ENCODE results near the gene GNLY.

Gene GNLY

DNA sequence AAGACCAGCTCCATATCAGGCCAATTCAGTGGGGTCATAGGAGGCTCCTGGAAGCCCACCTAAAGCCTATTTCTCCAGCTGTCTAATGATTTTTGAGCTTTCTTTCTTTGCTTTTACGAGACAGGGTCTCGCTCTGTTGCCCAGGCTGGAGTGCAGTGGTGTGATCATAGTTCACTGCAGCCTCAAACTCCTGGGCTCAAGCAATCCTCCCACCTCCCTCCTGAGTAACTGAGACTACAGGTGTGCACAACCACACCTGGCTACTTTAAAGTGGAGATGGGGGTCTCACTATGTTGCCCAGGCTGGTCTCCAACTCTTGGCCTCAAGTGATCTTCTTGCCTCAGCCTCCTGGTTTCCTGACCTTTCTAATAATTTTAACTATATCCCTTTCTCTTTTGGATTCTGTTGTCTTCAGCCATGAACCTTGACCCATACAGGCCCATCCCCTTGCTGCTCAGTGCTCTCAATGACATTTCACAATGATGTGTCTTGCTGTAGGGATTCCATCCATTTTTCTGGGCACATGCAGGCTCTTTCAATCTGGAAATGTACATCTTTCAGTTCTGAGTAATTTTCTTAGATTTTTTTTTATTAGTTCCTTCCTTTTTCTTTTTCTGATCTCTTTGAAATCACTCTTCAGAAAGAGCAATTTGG is 29.7 kb downstream of the GNLY start:
- in situ Hi-C loops (cut with MboI; ENCODE audit: low sequenced_read_pairs) = no loop called here

DNA sequence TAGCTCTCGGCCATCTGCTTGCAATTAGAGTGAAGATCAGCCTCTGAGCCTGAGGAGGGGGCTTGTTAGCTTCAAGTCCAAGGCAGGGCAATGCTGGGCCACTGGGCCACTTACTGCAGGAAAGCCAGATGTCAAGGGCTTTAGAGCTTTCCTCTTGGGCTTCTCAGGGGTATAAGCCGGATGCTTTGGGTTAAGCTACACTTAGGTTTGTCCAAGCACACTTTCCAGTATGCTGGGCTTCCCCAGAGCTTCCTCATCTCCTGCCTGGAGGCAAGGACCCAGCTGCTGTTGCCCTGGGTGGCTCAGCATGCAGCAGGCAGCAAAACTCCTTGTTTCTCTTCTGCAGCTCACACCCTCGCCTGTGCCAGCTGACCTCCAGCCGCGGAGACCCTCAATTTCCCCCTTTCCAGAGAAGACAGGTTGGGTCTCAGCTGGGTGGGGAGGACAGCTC is 30.6 kb downstream of the GNLY start:
- in situ Hi-C loops (cut with MboI; ENCODE audit: low sequenced_read_pairs) = no loop called here

DNA sequence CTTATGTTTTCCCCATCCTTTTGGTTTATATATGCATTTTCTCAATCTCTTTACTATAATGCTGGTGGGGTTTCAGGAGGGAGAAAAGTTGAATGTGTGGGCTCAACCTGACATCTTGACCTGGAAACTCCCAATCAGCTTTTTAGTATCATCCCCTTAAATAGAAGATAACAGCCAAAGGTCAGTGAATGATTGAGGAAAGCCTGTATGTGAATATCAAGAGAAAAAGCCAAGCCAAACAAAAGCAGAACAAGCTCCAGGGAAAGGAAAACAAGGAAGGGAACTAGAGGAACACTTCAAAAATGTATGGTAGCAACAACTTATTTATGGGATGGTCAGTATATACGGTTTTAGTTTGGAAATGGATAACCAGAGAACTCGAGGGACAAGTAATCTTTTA is 31.3 kb downstream of the GNLY start:
- in situ Hi-C loops (cut with MboI; ENCODE audit: low sequenced_read_pairs) = no loop called here

DNA sequence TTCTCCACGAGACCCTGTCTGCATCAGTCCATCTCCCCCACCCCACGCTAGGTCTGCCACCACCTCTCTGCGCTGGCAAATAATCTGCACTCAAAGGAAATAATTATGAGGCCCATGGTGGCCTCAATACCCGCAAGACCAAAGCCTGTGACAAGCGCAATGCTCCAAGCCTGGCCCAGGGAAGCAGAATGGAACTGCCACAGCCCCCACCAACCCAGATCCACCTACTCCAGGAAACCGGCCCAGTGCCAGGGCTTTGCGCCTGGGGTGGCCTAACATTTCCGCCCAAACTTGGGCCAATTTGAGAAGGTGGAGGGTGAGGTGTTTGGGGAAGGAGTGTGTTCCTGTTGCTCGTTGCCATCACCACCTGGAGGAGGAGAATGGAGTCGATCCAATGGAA is 33.6 kb downstream of the GNLY start:
- in situ Hi-C loops (cut with MboI; ENCODE audit: low sequenced_read_pairs) = no loop called here

DNA sequence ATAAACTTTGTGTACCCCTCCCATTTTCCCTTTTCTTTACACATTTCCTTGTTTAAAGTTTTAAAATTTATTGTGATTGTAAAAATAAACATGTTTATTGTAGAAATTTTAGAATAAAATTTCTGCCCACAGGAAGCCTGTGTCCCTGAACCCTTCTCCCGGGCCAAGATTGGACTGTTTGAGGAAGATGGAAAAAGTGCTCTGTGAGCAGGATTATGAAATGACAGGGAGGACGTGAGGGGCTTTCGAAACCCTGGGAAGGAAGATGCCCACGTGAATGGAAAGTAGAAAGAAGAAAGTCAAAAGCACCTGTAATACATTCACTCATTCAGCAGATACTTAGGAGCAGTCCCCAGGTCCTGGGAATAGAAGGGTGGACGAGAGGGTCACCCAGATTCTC is 34.2 kb downstream of the GNLY start:
- in situ Hi-C loops (cut with MboI; ENCODE audit: low sequenced_read_pairs) = no loop called here

DNA sequence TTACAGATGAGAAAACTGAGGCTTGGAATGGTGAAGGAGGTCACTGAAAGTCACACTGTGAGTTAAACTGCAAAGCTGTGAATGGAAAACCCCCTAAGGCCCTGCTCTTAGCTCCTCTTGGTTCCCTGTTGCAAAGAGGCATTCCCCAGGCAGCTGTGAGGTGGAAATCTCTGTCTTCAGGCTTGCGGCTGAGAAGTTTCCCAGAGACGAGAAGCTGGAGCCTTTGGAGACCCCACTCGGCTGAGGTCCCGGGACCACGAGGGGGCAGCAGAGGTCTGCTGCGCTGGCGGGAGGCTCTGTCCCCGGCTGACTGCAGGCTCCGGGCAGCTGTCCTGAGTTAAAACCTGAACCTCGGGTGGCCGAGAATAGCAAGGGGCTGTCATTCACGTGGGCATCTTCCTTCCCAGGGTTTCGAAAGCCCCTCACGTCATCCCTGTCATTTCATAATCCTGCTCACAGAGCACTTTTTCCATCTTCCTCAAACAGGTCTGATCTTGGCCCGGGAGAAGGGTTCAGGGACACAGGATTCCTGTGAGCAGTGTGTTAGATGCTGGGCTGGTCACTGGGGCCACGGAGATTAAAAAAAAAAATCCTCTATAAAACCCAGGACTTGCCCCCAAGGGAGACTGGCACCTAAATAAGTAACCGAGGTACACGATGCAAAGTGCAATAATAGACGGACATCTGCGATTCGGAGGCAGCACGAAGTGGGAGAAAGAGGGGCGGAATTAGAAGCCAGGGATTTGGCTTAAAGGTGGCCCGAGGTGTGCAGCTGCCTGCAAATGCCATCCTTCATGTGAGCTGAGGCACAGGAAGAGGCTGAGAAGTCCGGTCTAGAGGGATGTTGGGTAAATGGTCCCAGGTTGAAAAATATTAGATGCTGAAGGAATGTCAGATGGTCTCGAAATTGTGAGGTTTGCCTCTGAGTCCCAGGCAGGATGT is 35.0 kb downstream of the GNLY start:
- in situ Hi-C loops (cut with MboI; ENCODE audit: low sequenced_read_pairs) = no loop called here

DNA sequence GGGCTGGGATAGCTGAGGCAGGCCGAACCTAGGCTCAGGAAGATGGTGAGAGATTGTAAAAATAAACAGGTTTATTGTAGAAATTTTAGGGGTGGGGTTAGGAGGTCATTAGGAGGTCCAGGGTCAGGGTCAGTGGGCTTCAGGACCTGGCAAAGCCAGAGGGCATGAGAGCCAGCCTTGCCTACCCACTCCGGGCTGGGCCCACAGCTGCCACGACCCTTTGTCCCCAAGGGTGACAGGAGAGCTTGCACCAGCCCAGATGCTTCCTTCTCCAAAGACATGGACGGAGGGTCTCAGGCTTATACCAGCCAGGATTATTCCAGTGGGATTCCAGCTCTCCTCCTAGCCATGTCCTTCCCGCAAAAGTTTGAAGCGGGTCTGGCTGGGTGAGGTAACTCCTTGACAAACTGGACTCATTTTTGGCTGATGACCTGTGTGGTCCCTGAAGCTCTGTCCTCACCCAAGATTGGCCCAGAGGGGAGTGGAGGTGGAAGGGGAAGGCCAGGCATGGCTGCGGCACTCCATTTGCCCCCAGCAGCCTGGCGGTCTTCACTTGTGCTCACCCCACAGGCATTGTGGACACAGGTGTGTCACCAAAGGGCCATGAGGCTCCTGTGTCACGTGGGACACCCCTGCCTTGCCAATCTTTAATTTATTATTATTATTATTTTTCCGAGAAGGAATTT is 35.8 kb downstream of the GNLY start:
- in situ Hi-C loops (cut with MboI; ENCODE audit: low sequenced_read_pairs) = no loop called here

DNA sequence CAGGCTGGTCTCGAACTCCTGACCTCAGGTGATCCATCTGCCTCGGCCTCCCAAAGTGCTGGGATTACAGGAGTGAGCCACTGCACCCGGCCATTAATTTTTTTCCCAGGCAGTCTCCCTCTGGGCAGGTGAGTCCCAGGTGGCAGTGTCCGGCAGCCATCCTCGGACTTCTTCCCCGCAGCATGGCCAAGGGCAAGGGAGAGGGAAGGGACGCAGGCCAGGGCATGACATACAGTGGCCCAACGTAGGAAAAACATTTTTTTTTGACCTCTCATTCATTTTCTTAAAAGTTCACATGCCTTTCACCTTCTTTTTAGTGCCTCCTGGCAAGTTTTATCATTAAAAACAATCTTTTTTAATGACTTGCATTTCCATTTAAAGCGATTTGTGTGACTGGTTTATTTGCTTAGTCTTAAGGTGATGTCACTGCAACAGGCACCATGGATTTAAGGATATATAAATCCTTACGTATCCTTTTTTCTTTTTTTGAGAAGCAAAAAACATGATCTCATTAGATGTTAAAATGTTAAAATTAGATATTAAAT is 36.6 kb downstream of the GNLY start:
- in situ Hi-C loops (cut with MboI; ENCODE audit: low sequenced_read_pairs) = no loop called here

DNA sequence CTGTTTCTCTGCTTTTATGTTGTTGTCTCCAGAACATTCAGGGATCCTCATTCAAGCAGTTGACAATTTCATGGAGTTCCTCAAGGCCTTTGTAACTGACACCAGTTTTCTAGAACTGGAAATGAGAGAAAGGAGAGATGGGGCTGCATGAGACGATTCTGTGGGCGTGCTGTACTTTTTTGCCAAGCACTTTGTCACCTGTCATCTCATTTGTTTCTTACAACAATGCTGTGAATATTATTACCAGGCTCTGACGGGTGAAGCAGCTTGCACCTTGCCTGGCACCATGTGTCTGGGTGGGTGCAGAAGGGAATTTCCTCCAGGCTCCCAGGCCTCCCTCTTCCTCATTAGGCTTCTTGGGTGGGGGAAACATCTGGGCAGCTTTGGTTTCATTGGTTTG is 37.4 kb downstream of the GNLY start:
- in situ Hi-C loops (cut with MboI; ENCODE audit: low sequenced_read_pairs) = no loop called here

DNA sequence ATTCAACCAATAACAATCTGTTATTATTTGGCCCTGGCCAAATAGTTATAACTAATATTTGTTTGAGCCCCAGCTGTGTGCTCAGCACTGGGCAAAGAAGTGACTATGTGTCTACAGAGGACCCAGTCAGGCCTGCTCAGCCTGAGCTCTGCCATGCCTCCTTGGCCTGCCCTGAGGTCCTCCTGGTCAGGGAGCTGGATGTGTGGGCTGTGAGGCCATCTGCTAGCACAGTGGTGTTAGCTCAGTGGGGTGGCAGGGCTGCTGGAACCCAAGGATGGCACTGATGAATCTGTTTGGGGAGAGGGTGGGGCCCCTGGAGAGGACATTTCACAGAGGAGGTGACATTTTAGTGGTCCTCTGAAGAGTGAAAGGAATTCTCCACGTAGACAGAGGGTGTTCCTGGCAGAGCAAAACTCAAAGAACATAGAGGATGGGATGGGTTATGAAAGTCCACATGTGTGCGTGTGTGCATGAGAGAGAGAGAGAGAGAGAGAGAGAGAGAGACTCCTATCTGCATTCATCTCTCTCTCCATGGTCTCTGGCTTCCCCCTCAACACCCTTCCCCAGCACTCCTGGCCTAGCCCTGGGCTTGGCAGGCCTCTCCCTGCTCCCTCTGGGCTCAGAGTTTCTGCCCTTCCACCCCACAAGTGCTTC is 38.4 kb downstream of the GNLY start:
- in situ Hi-C loops (cut with MboI; ENCODE audit: low sequenced_read_pairs) = no loop called here

DNA sequence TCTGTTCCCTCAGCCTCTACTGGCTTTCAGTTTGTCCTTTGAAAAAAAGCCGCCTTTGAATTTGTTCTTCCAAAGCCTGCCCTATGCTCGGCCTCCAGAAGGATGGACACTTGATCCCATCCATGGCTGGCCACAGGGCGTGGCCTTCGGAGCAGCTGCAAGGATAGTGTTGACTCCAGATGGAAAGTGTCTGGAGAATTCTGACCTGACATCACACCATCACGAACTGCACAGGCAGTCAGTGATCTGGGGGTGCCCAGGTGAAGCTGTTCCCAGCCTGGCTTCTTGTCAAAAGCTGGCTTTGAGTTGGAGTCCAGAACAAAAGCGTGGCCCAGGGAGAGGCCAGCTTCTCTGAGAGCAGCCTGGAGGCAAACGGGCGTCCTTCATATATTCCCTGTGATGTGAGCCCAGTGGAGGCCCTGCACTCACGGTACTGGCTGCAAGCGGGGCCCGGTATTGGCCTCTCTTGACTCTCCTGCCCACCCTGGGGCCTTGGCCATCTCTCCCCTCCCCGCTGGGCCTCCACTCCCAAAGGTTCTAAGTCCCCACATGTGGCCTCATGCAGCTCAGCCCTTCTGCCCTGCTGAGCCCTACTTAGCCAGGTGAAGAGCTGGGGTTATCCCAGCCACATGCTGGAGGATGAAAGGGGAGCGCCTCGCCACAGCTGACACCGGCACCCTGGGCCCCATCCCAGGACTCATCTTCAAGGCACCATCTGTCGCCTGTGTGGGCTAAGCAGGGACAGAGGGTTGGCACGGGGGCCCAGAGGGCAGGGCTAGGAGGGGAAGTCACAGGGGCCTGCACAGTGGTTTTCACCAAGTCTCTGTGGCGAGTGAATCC is 39.2 kb downstream of the GNLY start:
- in situ Hi-C loops (cut with MboI; ENCODE audit: low sequenced_read_pairs) = no loop called here

DNA sequence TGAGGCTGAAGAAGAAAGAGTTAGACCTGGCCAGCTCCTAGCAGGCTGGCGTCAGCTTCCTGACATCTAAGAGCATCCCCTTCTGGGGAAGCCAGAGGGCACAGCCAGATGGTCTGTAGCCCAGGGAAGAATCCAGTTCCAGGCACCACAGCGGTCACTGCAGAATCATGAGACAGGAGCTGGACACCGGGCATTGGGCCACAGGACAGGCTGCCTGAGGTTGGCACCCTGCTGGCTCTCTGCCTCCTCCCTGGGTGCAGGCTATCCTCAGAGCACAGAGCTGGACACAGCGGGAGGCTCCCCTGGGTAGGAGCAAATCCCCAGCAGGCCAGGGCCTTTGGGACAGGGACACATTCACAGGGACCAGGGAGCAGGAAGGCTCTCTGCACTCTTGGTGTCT is 39.9 kb downstream of the GNLY start:
- in situ Hi-C loops (cut with MboI; ENCODE audit: low sequenced_read_pairs) = no loop called here

DNA sequence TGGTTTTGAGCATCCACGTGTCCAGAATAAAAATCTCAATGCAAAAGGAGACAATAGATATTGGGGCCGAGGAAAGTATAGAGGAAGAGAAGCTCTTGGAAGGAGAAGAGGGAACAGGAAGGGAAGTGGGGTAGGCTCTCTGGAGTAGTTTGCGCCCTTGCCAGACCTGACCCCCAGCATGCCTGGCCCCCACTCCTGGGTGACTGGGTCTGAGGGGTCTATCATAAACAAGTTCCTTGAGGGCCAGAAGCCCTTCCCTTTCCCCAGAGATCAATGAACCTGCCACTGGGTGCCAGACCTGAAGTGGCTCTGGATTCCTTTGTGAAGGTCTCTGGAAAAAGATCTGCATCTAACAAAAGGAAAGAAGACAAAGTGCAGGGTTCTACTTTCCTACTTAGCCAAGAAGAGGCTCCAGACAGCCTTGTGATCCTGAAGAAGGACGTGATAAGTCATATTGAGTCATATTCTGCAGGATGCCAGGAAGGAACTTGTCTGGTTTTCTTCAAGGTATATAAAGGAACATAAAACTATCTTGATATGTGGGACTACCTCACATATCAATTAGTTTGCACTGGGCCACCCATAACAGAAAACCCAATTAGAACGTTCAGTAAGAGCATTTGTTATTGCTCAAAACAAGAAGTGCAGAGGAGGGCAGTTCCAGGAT is 40.9 kb downstream of the GNLY start:
- in situ Hi-C loops (cut with MboI; ENCODE audit: low sequenced_read_pairs) = no loop called here

DNA sequence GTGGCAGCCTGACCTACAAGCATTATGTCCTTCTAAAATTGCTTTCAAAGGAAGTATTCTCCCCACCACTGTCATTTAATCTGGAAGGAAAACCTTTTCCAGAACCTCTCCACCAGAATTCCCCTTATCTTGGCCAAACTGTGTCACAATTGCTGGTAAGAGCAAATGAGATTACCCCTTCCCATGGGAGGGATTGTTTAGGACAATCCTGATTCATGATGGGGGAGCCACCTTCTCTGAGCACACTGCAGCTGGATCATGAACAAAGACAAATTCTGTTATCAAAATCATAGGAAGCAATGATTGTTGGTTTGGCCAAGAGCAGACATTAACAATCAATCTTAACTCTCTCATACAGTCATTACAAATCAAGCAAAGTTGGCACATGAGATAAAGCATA is 41.5 kb downstream of the GNLY start:
- in situ Hi-C loops (cut with MboI; ENCODE audit: low sequenced_read_pairs) = no loop called here

DNA sequence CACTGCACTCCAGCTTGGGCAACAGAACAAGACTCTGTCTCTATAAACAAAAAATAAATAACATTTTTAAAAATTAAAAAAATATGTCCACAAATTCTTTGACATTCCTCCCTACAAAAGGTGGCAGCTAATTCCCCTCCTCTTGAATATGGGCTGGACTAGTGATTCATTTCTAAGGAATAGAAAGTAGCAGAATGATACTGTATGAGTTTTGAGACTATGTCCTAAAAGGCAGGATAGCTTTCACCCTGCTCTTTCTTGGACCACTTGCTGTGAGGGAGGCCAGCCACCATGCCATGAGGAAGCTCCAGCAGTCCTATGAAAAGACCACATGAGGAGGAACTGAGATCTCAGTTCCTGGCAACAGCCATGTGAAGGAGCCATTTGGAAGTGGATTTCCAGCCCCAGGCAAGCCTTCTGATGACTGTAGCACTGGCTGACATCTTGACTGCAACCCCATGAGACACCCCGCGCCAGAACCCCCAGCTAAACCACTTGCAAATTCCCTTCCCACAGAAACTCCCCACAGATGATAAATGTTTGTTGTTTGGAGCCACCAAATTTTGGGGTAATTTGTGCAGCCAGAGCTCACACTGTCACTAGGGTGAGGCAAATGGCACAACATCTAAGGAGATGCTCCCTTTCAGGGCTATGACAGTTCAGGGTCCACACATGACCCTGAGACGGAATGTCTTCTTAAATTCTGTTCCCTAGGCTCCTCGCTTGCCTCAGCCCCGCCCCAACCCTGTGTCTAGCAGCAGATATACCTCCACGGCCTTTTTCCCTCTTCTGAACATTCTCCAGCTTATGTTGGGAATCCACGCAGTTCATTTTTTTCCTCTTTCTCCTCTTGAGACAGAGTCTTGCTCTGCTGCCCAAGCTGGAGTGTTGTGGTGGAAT is 42.5 kb downstream of the GNLY start:
- in situ Hi-C loops (cut with MboI; ENCODE audit: low sequenced_read_pairs) = no loop called here

DNA sequence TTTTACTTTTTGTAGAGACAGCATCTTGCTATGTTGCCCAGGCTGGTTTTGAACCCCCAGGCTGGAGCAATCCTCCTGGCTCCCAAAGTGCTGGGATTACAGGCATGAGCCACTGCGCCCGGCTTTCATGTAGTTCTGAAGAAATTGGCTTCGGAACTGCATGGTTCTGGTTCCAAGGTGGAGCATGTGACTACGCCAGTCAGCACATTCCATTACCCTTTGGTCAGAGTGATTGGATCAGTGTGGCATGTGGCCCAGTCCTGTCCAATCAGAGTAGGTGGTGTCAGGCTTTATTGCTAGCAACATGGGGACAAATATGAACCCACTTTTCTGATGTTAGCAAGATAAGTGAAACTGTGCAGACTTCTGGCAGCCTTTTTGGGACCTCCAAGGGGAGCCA is 43.3 kb downstream of the GNLY start:
- in situ Hi-C loops (cut with MboI; ENCODE audit: low sequenced_read_pairs) = no loop called here

DNA sequence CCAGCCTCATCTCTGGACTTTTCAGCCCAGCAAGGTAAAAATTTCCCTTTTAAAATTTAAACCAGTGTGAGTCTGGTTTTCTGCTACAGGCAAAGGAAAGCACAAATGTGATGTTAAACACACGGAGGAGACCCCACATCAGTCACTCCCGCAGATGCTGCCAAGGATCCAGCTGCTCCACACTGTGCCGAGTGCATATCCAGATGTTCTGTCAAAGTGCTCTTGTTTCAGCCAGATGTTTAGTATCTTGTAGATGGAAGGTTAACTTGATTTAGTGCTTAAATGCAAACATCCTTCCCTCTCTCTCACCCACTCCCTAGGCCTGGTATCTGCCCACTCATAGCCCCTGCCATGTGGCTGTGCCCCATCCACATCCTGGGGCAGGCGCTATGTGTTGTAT is 43.8 kb downstream of the GNLY start:
- in situ Hi-C loops (cut with MboI; ENCODE audit: low sequenced_read_pairs) = no loop called here

DNA sequence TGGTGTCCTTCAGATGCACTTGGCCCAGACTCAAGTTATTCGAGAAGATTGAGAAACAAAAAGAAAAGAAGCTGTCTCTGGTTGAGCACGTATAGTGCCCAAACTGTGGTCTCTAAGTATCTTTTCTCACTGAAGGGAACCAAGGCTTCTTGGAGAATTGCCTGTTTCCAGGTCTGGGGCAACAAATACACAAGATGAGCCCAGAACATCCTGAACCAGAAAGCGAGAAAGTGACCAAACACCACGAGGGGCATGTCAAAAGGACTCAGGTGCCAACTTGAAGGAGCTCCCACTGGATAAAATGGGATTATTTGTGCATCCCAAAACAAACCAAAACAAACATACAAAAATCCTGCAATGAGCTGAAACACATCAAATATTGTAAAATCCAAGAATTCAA is 46.0 kb downstream of the GNLY start:
- in situ Hi-C loops (cut with MboI; ENCODE audit: low sequenced_read_pairs) = loop anchor here (10.0 kb wide), 1 partner anchor 75 kb away; no protein-coding TSS in a partner anchor

Data from HL-60/S4 treated with phorbol 12-myristate 13-acetate at 8.2 ng/mL for 4 days and 3 days (cell line).